ENCODE results near the gene CUTA. TPM values are rescaled to one million over a fixed set of nuclear protein-coding genes. Genes with fewer than 3 reads are reported as not detected.

CUTA gene
- total RNA-seq, 4 donors from 2014 or later: 69.9 to 119 (median 93.2) TPM

DNA sequence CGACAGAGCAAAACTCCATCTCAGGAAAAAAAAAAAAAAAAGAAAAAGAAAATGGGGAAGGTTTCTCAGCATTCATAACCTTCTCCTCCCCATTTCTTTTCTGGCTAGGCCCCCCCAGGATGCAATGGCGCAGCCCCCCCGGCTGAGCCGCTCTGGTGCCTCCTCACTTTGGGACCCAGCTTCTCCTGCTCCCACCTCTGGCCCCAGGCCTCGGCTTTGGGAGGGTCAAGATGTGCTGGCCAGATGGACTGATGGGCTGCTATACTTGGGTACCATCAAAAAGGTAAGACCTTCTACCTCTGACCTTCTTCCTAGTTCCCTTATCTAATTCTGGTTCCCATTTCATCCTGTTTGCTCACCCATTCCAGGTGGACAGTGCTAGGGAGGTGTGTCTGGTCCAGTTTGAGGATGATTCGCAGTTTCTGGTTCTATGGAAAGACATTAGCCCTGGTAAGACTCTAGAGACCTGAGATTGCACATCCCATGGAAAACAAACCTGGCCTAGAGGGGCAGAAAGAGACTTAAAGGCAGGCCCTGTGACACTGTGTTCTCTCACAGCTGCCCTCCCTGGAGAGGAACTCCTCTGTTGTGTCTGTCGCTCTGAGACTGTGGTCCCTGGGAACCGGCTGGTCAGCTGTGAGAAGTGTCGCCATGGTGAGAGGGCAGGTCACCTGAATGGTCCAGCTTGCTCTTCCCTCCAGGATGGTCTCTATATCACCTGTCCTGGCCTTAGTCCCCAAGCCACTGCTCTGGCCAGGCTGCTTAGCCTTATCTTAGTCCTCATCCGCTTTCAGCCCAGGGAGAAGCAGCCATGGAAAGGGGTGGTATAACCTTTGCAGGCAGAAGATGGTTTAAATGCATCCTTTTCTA, 5.5 kb downstream of the CUTA start:
- peaks cover 3 to 45% of the 10 kb centered on the region in 2 donors for H3K36me3 ChIP-seq
- ATAC-seq: no peak
- TF ChIP-seq POLR2A (IDR thresholded peaks at IDR 0.05): no peak
- TF ChIP-seq, protein P1, sequence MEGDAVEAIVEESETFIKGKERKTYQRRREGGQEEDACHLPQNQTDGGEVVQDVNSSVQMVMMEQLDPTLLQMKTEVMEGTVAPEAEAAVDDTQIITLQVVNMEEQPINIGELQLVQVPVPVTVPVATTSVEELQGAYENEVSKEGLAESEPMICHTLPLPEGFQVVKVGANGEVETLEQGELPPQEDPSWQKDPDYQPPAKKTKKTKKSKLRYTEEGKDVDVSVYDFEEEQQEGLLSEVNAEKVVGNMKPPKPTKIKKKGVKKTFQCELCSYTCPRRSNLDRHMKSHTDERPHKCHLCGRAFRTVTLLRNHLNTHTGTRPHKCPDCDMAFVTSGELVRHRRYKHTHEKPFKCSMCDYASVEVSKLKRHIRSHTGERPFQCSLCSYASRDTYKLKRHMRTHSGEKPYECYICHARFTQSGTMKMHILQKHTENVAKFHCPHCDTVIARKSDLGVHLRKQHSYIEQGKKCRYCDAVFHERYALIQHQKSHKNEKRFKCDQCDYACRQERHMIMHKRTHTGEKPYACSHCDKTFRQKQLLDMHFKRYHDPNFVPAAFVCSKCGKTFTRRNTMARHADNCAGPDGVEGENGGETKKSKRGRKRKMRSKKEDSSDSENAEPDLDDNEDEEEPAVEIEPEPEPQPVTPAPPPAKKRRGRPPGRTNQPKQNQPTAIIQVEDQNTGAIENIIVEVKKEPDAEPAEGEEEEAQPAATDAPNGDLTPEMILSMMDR (IDR thresholded peaks at IDR 0.05 in 4 of 5, conservative IDR thresholded peaks at IDR 0.05 in 1 of 5): no peak
- intact Hi-C loops (cut with DNase I; ENCODE audit: low total_unique reads) (no loop called here), in situ Hi-C loops (cut with MboI; ENCODE audit: low sequenced_read_pairs in 4 of 4) (loop anchor here in 1 of 4 donors (25.0 kb wide), 1 partner anchor 450 kb away; the partner anchor contains the start of genes BRD2 and HLA-DMA)
- peak overlapping the region; percentile 99 to 100 (median 99) for H3K27ac ChIP-seq
- peaks cover 17 to 28% of the 10 kb centered on the region in 2 donors for H3K4me1 ChIP-seq
- no peaks in the 10 kb centered on the region for H3K27me3 ChIP-seq
- no peaks in the 10 kb centered on the region for H3K9me3 ChIP-seq
- no peak for DNase-seq
- peak overlapping the region in 3 of 4 donors; percentile 70 to 100 (median 99) for H3K4me3 ChIP-seq

- H3K36me3 ChIP-seq: peaks cover 3 to 45% of the 10 kb centered on the region in 2 donors
- no peak for ATAC-seq
- peak overlapping the region; percentile 99 to 100 (median 99) for H3K27ac ChIP-seq
- H3K9me3 ChIP-seq: no peaks in the 10 kb centered on the region
- TF ChIP-seq, protein P1 (IDR thresholded peaks at IDR 0.05 in 4 of 5, conservative IDR thresholded peaks at IDR 0.05 in 1 of 5): no peak
- TF ChIP-seq POLR2A (IDR thresholded peaks at IDR 0.05): no peak
- in situ Hi-C loops (cut with MboI; ENCODE audit: low sequenced_read_pairs in 4 of 4) (loop anchor here in 1 of 4 donors (25.0 kb wide), 1 partner anchor 449 kb away; the partner anchor contains the start of genes BRD2 and HLA-DMA), intact Hi-C loops (cut with DNase I; ENCODE audit: low total_unique reads) (no loop called here)
- DNase-seq: no peak
- H3K4me3 ChIP-seq: peak overlapping the region; percentile 70 to 100 (median 98)
- no peaks in the 10 kb centered on the region for H3K27me3 ChIP-seq
- peaks cover 9 to 21% of the 10 kb centered on the region in 2 donors for H3K4me1 ChIP-seq
These were observed 6.3 kb downstream of the CUTA start for GRCh38 chr6:33411632-33412005.

- peak in 1 of 2 donors; percentile 75 for DNase-seq
- in situ Hi-C loops (cut with MboI; ENCODE audit: low sequenced_read_pairs in 4 of 4) (loop anchor here in 1 of 4 donors (25.0 kb wide), 1 partner anchor 449 kb away; the partner anchor contains the start of genes BRD2 and HLA-DMA), intact Hi-C loops (cut with DNase I; ENCODE audit: low total_unique reads) (loop anchor here (1.0 kb wide), 5 partner anchors 7 to 440 kb away; partner anchors contain the start of genes CUTA, KIFC1, PFDN6 and WDR46)
- Histone ChIP-seq H3K36me3 (peaks cover 3 to 40% of the 10 kb centered on the region in 2 donors), H3K27me3 (no peaks in the 10 kb centered on the region), H3K9me3 (no peaks in the 10 kb centered on the region), H3K27ac (peak within 1 kb of the TSS; percentile 99 to 100 (median 99)), H3K4me1 (peaks cover 9 to 18% of the 10 kb centered on the region in 2 donors), H3K4me3 (peak within 1 kb of the TSS; percentile 70 to 100 (median 98))
- ATAC-seq: peak; percentile 71 to 74
- TF ChIP-seq POLR2A (IDR thresholded peaks at IDR 0.05): peak; percentile 68 to 77
- TF ChIP-seq, protein P1 (IDR thresholded peaks at IDR 0.05 in 4 of 5, conservative IDR thresholded peaks at IDR 0.05 in 1 of 5): no peak
These were observed 6.9 kb downstream of the CUTA start, which contains the start of gene PHF1 for GRCh38 chr6:33410711-33411631. Gene PHF1, plus strand, starts transcription at chr6:33411014. Its CDS starts 1,250 bp downstream, at chr6:33412264.

Data from gastrocnemius medialis (tissue), 4 donors.